BLaER1 (cell line): Measurements from ENCODE around the gene CHERP.
"Not testable (repeated sequence)": the region's sequence is repeated elsewhere in the genome, so short reads cannot be mapped to it uniquely, and the experiment has no call there.

Source experiments
- H3K27ac ChIP-seq: shearing (Covaris generic); formaldehyde crosslinking; 2 replicates; pipeline ENCODE4 v1.8.1; 2022
- H3K27me3 ChIP-seq: shearing (Covaris generic); formaldehyde crosslinking; 2 replicates; pipeline ENCODE4 v1.8.1; 2022
- H3K36me3 ChIP-seq: shearing (Covaris generic); formaldehyde crosslinking; 2 replicates; pipeline ENCODE4 v1.8.1; 2022
- H3K4me1 ChIP-seq: shearing (Covaris generic); formaldehyde crosslinking; 2 replicates; pipeline ENCODE4 v1.8.1; 2022
- H3K4me2 ChIP-seq: shearing (Covaris generic); formaldehyde crosslinking; 2 replicates; pipeline ENCODE4 v1.8.1; 2022
- H3K4me3 ChIP-seq: shearing (Covaris generic); formaldehyde crosslinking; 2 replicates; pipeline ENCODE4 v1.8.1; 2022
- H3K9ac ChIP-seq: shearing (Covaris generic); formaldehyde crosslinking; 2 replicates; pipeline ENCODE4 v1.8.1; 2022
- H3K9me3 ChIP-seq: shearing (Covaris generic); formaldehyde crosslinking; 2 replicates; pipeline ENCODE4 v1.8.1; 2022
- H4K20me1 ChIP-seq: shearing (Covaris generic); formaldehyde crosslinking; 2 replicates; pipeline ENCODE4 v1.8.1; 2022
- Cebpa-rat ChIP-seq: shearing (Covaris generic); IDR thresholded peaks from 2 replicates; pipeline ENCODE4 v1.8.1; 2022

CHERP gene

DNA sequence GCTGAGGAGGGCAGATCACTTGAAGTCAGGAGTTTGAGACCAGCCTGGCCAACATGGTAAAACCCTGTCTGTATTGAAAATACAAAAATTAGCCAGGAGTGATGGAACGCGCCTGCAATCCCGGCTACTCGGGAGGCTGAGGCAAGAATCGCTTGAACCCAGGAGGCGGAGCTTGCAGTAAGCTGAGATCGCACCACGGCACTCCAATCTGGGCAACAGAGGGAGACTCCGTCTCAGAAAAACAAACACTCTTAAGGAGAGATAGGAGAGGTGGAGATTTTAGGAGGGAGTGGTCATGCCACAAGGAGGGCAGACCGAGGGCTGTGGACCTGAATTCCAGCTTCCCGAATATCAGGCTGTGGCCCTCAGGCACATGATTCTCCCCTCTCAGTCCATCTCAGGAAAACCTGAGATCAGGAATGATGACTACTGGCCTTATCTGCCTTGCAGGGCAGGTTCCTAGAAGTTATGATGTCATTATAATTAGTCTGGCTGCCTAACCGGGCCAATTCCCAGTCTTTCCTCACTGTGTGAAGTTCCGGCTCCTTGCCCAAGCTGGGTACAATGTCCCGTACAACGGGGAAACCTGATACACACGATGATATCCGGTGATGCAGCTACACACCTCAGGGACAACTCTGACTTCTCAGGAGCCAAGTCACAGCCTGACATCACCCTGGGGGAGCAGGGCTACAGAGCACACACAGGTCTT lies 27.5 kb upstream of the CHERP start:
- H3K36me3 ChIP-seq, result peaks cover 71% of the 10 kb centered on the region
- no peak overlapping the region for H3K4me3 ChIP-seq
- peaks cover 30% of the 10 kb centered on the region for H4K20me1 ChIP-seq
- no peak overlapping the region for H3K4me2 ChIP-seq
- no peak overlapping the region for H3K9ac ChIP-seq
- TF ChIP-seq Cebpa-rat, result no peak
- no peaks in the 10 kb centered on the region for H3K27me3 ChIP-seq
- H3K9me3 ChIP-seq, result peaks cover 3% of the 10 kb centered on the region; the same call in 1 of the 2 replicates
- no peak overlapping the region for H3K27ac ChIP-seq
- peaks cover 49% of the 10 kb centered on the region for H3K4me1 ChIP-seq

- H3K9ac ChIP-seq, result peak overlapping the region; percentile 38; the same call in 1 of the 2 replicates
- no peak overlapping the region for H3K4me3 ChIP-seq
- H3K9me3 ChIP-seq, result peaks cover 3% of the 10 kb centered on the region; the same call in 1 of the 2 replicates
- H3K27me3 ChIP-seq, result no peaks in the 10 kb centered on the region
- H3K4me1 ChIP-seq, result peaks cover 29% of the 10 kb centered on the region
- H3K27ac ChIP-seq, result peak overlapping the region; percentile 16; the same call in 1 of the 2 replicates
- peaks cover 88% of the 10 kb centered on the region for H3K36me3 ChIP-seq
- 0 out of 2 replicates have a peak, but pooled peaks cover 10% of the 10 kb centered on the region for H4K20me1 ChIP-seq
- TF ChIP-seq Cebpa-rat, result no peak
- H3K4me2 ChIP-seq, result peak overlapping the region; percentile 57
Measured at GRCh38 chr19:16566702-16567101, 24.5 kb upstream of the CHERP start.

GRCh38 chr19:16566161-16566560 lies 23.9 kb upstream of the CHERP start:
- Histone ChIP-seq H3K4me1 (peaks cover 24% of the 10 kb centered on the region), H3K27me3 (no peaks in the 10 kb centered on the region), H3K4me2 (peak overlapping the region; percentile 57), H4K20me1 (0 out of 2 replicates have a peak, but pooled peaks cover 4% of the 10 kb centered on the region), H3K9ac (peak overlapping the region; percentile 38; the same call in 1 of the 2 replicates), H3K4me3 (no peak overlapping the region), H3K27ac (peak overlapping the region; percentile 16; the same call in 1 of the 2 replicates), H3K9me3 (peaks cover 3% of the 10 kb centered on the region; the same call in 1 of the 2 replicates), H3K36me3 (peaks cover 93% of the 10 kb centered on the region)
- TF ChIP-seq Cebpa-rat, result no peak

- H3K9me3 ChIP-seq, result peaks cover 3% of the 10 kb centered on the region; the same call in 1 of the 2 replicates
- no peak overlapping the region for H3K9ac ChIP-seq
- H3K27ac ChIP-seq, result no peak overlapping the region
- H4K20me1 ChIP-seq, result no peaks in the 10 kb centered on the region
- no peaks in the 10 kb centered on the region for H3K27me3 ChIP-seq
- H3K4me1 ChIP-seq, result peaks cover 15% of the 10 kb centered on the region
- H3K4me2 ChIP-seq, result no peak overlapping the region
- TF ChIP-seq Cebpa-rat, result no peak
- no peak overlapping the region for H3K4me3 ChIP-seq
- peaks cover 99% of the 10 kb centered on the region for H3K36me3 ChIP-seq
Measured at GRCh38 chr19:16564842-16565241, 22.6 kb upstream of the CHERP start.

DNA sequence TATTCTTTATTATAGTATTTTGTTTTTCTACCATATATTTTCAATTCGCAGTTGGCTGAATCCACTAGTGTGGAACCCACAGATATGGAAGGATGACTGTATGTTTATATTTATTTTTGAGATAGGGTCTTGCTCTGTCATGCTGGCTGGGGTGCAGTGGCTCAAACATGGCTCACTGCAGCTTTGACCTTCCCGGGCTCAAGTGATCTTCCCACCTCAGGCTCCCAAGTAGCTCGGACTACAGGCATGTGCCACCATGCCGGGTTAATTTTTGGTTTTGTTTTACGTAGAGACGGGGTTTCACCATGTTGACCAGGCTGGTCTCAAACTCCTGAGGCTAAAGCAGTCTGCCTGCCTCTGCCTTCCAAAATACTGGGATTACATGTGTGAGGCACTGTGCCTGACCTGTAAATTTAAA lies 20.4 kb upstream of the CHERP start:
- H4K20me1 ChIP-seq, result no peaks in the 10 kb centered on the region
- H3K27me3 ChIP-seq, result no peaks in the 10 kb centered on the region
- no peak overlapping the region for H3K27ac ChIP-seq
- no peak overlapping the region for H3K4me3 ChIP-seq
- peaks cover 3% of the 10 kb centered on the region; the same call in 1 of the 2 replicates for H3K9me3 ChIP-seq
- H3K4me1 ChIP-seq, result peaks cover 15% of the 10 kb centered on the region
- H3K9ac ChIP-seq, result no peak overlapping the region
- TF ChIP-seq Cebpa-rat, result no peak
- H3K36me3 ChIP-seq, result peaks cover 97% of the 10 kb centered on the region
- no peak overlapping the region for H3K4me2 ChIP-seq

DNA sequence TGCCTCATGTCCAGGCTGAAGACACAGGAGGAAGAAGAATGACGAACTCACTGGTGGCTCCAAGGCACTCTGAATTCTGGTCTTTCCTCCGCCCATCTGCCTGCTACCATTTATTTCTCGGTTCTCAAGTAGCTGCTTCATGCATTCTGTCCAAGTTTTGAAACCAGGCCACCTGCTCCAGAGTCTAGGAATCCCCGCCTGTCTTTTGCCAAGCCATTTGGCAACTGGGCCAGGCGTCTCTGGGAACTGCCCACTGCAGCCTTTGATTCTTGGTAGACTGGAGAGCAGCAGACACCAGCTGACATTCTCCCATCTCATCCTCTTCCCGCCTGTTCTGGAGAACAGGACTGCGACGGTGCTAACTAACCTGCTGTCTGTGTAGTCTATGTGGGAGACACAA lies 19.1 kb upstream of the CHERP start:
- H3K4me2 ChIP-seq, result no peak overlapping the region
- no peak overlapping the region for H3K9ac ChIP-seq
- no peaks in the 10 kb centered on the region for H3K9me3 ChIP-seq
- H3K4me1 ChIP-seq, result peaks cover 11% of the 10 kb centered on the region
- no peak for TF ChIP-seq Cebpa-rat
- H3K27me3 ChIP-seq, result no peaks in the 10 kb centered on the region
- H3K4me3 ChIP-seq, result no peak overlapping the region
- H3K27ac ChIP-seq, result no peak overlapping the region
- H3K36me3 ChIP-seq, result peaks cover 94% of the 10 kb centered on the region
- no peaks in the 10 kb centered on the region for H4K20me1 ChIP-seq

GRCh38 chr19:16559780-16560276 lies 17.6 kb upstream of the CHERP start:
- H3K36me3 ChIP-seq, result peaks cover 95% of the 10 kb centered on the region
- TF ChIP-seq Cebpa-rat, result no peak
- no peaks in the 10 kb centered on the region for H4K20me1 ChIP-seq
- H3K9ac ChIP-seq, result no peak overlapping the region
- H3K4me3 ChIP-seq, result no peak overlapping the region
- H3K4me2 ChIP-seq, result no peak overlapping the region
- H3K4me1 ChIP-seq, result peaks cover 3% of the 10 kb centered on the region; the same call in 1 of the 2 replicates
- no peaks in the 10 kb centered on the region for H3K27me3 ChIP-seq
- H3K27ac ChIP-seq, result no peak overlapping the region
- no peaks in the 10 kb centered on the region for H3K9me3 ChIP-seq

- Histone ChIP-seq H3K27me3 (no peaks in the 10 kb centered on the region), H3K27ac (no peak overlapping the region), H3K4me3 (no peak overlapping the region), H3K4me1 (peaks cover 5% of the 10 kb centered on the region; the same call in 1 of the 2 replicates), H3K9me3 (no peaks in the 10 kb centered on the region), H3K36me3 (peaks cover 92% of the 10 kb centered on the region), H4K20me1 (peaks cover 9% of the 10 kb centered on the region; the same call in 1 of the 2 replicates), H3K4me2 (no peak overlapping the region), H3K9ac (no peak overlapping the region)
- no peak for TF ChIP-seq Cebpa-rat
Measured at GRCh38 chr19:16554776-16555175, 12.5 kb upstream of the CHERP start.

DNA sequence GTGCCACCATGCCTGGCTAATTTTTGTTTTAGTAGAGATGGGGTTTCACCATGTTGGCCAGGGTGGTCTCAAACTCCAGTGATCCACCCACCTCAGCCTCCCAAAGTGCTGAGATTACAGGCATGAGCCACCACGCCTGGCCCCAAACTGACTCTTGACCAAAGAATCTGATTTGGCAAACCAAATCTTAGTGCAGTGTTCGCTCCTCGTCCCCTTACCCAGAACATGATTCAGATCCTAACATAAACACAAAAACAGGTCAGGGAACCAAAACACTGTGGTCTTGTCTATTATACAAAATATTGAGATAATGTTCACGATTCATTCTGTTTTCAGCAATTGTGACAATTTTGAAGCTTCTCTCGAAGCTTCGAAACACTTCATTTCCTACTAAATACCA lies 9.7 kb upstream of the CHERP start:
- H3K4me1 ChIP-seq, H3K27me3 ChIP-seq: not testable (repeated sequence)

GRCh38 chr19:16548956-16549355 lies 6.7 kb upstream of the CHERP start:
- Histone ChIP-seq H3K27ac (no peak overlapping the region), H3K9ac (no peak overlapping the region), H3K9me3 (no peaks in the 10 kb centered on the region), H3K27me3 (no peaks in the 10 kb centered on the region), H3K36me3 (peaks cover 38% of the 10 kb centered on the region), H3K4me1 (peaks cover 18% of the 10 kb centered on the region), H3K4me3 (no peak overlapping the region), H4K20me1 (peaks cover 9% of the 10 kb centered on the region; the same call in 1 of the 2 replicates), H3K4me2 (no peak overlapping the region)
- no peak for TF ChIP-seq Cebpa-rat

More for the DNA sequence above, 9.7 kb upstream of the CHERP start:
- not testable (repeated sequence) for H3K4me2 ChIP-seq, H3K4me3 ChIP-seq, H3K9ac ChIP-seq, H4K20me1 ChIP-seq, H3K27ac ChIP-seq, H3K9me3 ChIP-seq
- H3K36me3 ChIP-seq, result peaks cover 68% of the 10 kb centered on the region
